Caco-2 (cell line): ENCODE results near the gene ADCY1. TPM values are rescaled to one million over a fixed set of nuclear protein-coding genes. Genes with fewer than 3 reads are reported as not detected.

Experiments
- BruUV-seq: library from RNA; stranded (reverse); fragments of 400-500 nt; replicated peaks from 2 replicates; lab custom pipeline; 2021; lab: Mats Ljungman, UMichigan
- CTCF ChIA-PET: fragments of 300-600 bp; sonication (Branson Sonifier 250); formaldehyde crosslinking; loops from one replicate; lab custom pipeline; 2022; ENCODE audit warnings: antibody characterized with exemption; lab: Charles Lee
- POLR2A ChIA-PET: fragments of 300-600 bp; sonication (Branson Sonifier 250); formaldehyde crosslinking; loops from one replicate; lab custom pipeline; 2022; ENCODE audit warnings: antibody characterized with exemption; lab: Charles Lee
- DNase-seq, 2 experiments: peaks; one replicate each; pipeline versions ENCODE4 v3.0.0 to v3.0.0-alpha.2; 2020 to 2022
- H3K27me3 ChIP-seq: replicated peaks from 2 replicates; pipeline ENCODE4 v1.6.0; 2011; ENCODE audit warnings: low read length; ENCODE audit not compliant: control insufficient read depth, insufficient read depth
- H3K36me3 ChIP-seq: 2 replicates; pipeline ENCODE4 v1.5.1; 2011; ENCODE audit warnings: low read length; ENCODE audit not compliant: control insufficient read depth, insufficient read depth
- H3K4me1 ChIP-seq: fragments of 250-450 bp; sonication (Bioruptor Pico); 2 replicates; pipeline ENCODE4 v1.5.1; 2020; ENCODE audit warnings: mild to moderate bottlenecking
- H3K4me3 ChIP-seq: 2 replicates; pipeline ENCODE4 v1.5.1; 2011; ENCODE audit warnings: low read depth, mild to moderate bottlenecking, control low read depth, low read length
- H3K9me3 ChIP-seq: fragments of 250-450 bp; sonication (Bioruptor Pico); 2 replicates; pipeline ENCODE4 v1.5.1; 2020; ENCODE audit warnings: mild to moderate bottlenecking, moderate library complexity
- H3K27ac Mint-ChIP-seq: one replicate; pipeline ENCODE4 v1.8.0; 2022; ENCODE audit warnings: mixed read lengths; ENCODE audit not compliant: unreplicated experiment
- H3K27me3 Mint-ChIP-seq: one replicate; pipeline ENCODE4 v1.8.0; 2022; ENCODE audit warnings: mixed read lengths; ENCODE audit not compliant: insufficient read depth, unreplicated experiment
- H3K36me3 Mint-ChIP-seq: one replicate; pipeline ENCODE4 v1.8.0; 2022; ENCODE audit warnings: mild to moderate bottlenecking, mixed read lengths; ENCODE audit not compliant: insufficient read depth, unreplicated experiment
- H3K4me1 Mint-ChIP-seq: one replicate; pipeline ENCODE4 v1.8.0; 2022; ENCODE audit warnings: low read depth, mixed read lengths; ENCODE audit not compliant: unreplicated experiment
- H3K4me3 Mint-ChIP-seq: one replicate; pipeline ENCODE4 v1.8.0; 2022; ENCODE audit warnings: mild to moderate bottlenecking, moderate library complexity, mixed read lengths; ENCODE audit not compliant: unreplicated experiment
- H3K9me3 Mint-ChIP-seq: one replicate; pipeline ENCODE4 v1.8.0; 2022; ENCODE audit warnings: mixed read lengths; ENCODE audit not compliant: unreplicated experiment
- intact Hi-C: fragments of 100-400 bp; cut with micrococcal nuclease; formaldehyde crosslinking; loops from one replicate; pipeline ENCODE4 v1.10.0; 2022; ENCODE audit not compliant: unreplicated experiment
- total RNA-seq: library from RNA; stranded (reverse); gene quantifications from 2 replicates; pipeline ENCODE4 v1.2.3, GENCODE V29; 2022
- TF ChIP-seq, protein P1 (sequence below), 2 experiments: fragments of 200-600 bp in 1 of 2; IDR thresholded peaks; 1 replicate in 1 of 2; 2 replicates in 1 of 2; pipeline versions ENCODE4 v1.5.1 to v1.8.0; 2011 to 2022; ENCODE audit warnings: antibody characterized with exemption in 1 of 2, control low read depth in 1 of 2, inconsistent platforms in 1 of 2, low read depth in 1 of 2, low read length in 1 of 2, mild to moderate bottlenecking in 1 of 2, moderate library complexity in 1 of 2; ENCODE audit not compliant: insufficient read depth in 1 of 2, severe bottlenecking in 1 of 2, unreplicated experiment in 1 of 2

Gene ADCY1
- total RNA-seq, 1 experiment from 2014 or later = 2.9 TPM

DNA sequence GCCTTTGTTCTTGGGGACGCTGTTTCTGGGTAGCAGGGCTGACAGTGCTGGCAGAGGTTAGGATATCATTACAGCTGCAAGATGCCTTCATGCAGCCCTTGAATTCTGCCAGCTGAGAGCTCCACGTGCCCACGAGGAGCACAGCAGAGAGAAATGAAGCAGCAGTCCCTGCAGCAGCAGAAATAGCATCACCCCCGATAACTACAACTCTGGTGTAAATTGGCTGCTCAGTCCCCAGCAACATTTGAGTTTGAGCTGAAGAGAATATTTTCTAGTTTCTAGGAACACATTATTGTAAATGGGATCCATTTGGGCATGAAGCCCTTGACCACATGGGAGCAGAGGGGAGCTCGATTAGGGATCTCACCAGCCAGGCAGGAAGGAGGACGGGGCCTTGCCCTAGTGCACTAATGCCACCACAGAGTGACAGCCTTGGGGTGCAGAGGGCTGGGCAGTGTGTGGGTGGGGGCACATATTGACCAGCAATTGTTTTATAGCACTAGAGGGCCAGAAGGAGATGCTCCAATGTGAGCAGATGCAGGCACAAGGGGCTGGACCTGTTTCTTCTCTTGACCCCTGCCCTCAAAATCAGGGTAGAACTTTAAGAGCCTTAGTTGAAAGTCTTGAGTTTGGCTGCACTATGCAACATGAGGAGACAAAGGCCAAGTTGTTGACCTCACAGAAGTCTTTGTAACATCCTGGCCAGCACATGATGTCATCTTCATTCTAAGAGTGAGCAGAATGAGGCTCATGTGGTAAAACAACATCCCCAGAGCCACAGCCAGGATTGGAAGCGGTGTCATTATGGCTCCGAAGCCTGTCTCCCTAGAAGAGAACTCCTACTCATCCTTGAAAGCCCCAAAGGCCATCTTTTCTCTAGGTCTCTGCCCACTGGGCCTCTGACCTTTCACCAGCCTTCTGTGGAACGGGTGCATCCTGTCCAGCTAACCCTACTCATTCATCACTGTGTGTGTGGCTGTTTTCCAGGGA lies 52.6 kb downstream of the ADCY1 start:
- Mint-ChIP-seq H3K27me3 (no peaks in the 10 kb centered on the region), H3K36me3 (no peaks in the 10 kb centered on the region), H3K27ac (no peak overlapping the region), H3K4me3 (no peak overlapping the region), H3K4me1 (peaks cover 18% of the 10 kb centered on the region), H3K9me3 (no peaks in the 10 kb centered on the region)
- BruUV-seq = no TSS peak
- ChIA-PET CTCF (no interaction called here), POLR2A (no interaction called here)
- no peaks in the 10 kb centered on the region for H3K36me3 ChIP-seq
- no peak overlapping the region for H3K4me3 ChIP-seq
- 0 out of 2 replicates have a peak, but pooled peaks cover 7% of the 10 kb centered on the region for H3K4me1 ChIP-seq
- H3K9me3 ChIP-seq = no peaks in the 10 kb centered on the region
- TF ChIP-seq, protein P1, sequence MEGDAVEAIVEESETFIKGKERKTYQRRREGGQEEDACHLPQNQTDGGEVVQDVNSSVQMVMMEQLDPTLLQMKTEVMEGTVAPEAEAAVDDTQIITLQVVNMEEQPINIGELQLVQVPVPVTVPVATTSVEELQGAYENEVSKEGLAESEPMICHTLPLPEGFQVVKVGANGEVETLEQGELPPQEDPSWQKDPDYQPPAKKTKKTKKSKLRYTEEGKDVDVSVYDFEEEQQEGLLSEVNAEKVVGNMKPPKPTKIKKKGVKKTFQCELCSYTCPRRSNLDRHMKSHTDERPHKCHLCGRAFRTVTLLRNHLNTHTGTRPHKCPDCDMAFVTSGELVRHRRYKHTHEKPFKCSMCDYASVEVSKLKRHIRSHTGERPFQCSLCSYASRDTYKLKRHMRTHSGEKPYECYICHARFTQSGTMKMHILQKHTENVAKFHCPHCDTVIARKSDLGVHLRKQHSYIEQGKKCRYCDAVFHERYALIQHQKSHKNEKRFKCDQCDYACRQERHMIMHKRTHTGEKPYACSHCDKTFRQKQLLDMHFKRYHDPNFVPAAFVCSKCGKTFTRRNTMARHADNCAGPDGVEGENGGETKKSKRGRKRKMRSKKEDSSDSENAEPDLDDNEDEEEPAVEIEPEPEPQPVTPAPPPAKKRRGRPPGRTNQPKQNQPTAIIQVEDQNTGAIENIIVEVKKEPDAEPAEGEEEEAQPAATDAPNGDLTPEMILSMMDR (IDR thresholded peaks at IDR 0.05; ENCODE audit: insufficient read depth in 1 of 2, low read depth in 1 of 2, low read length in 1 of 2, severe bottlenecking in 1 of 2, unreplicated experiment in 1 of 2) = no peak
- DNase-seq = no peak
- intact Hi-C loops = no loop called here
- H3K27me3 ChIP-seq = no peaks in the 10 kb centered on the region

DNA sequence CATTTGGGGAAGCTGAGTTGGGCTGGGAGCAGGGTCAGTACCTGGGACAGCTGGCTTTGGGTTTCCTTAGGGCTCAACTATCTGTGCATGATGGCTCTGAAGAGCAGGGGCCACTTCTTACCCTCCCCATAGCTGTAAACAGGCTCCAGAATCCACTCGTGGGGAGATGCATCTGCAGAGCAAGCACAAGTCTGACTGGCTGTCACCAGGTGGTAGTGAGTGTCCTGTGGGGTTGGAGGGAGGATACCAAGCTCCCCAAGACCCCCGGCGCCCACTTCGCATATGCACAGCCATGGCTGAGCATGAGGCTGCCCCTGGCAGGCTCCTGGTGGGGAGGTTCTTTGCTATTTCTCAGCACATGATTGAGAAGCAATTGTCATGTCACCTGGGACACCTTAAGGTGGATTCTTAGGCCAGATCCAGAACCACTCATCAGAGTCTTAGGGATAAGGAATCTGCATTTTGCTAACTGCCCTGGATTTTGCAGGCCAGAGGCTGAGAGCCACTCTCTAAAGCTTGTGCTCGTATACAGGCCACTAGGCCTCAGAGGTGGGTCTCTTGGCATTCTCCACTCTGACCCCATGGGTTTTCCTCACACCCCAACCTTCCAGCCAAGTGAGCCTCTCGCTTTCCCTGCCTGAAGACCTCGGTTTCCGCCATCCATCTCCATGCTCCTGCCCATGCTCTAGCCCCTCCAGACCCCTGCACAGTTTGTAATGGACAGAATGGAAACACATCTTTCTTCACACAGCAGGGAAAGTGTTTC lies 53.7 kb downstream of the ADCY1 start:
- no peaks in the 10 kb centered on the region for H3K27me3 Mint-ChIP-seq
- H3K4me3 Mint-ChIP-seq = no peak overlapping the region
- intact Hi-C loops = no loop called here
- Histone ChIP-seq H3K9me3 (no peaks in the 10 kb centered on the region), H3K4me3 (no peak overlapping the region), H3K36me3 (no peaks in the 10 kb centered on the region), H3K4me1 (0 out of 2 replicates have a peak, but pooled peaks cover 7% of the 10 kb centered on the region), H3K27me3 (no peaks in the 10 kb centered on the region)
- H3K27ac Mint-ChIP-seq = no peak overlapping the region
- CTCF ChIA-PET = no interaction called here
- H3K9me3 Mint-ChIP-seq = no peaks in the 10 kb centered on the region
- H3K36me3 Mint-ChIP-seq = no peaks in the 10 kb centered on the region
- DNase-seq = no peak
- peaks cover 18% of the 10 kb centered on the region for H3K4me1 Mint-ChIP-seq
- POLR2A ChIA-PET = no interaction called here
- TF ChIP-seq, protein P1 (IDR thresholded peaks at IDR 0.05; ENCODE audit: insufficient read depth in 1 of 2, low read depth in 1 of 2, low read length in 1 of 2, severe bottlenecking in 1 of 2, unreplicated experiment in 1 of 2) = no peak
- BruUV-seq = no TSS peak

DNA sequence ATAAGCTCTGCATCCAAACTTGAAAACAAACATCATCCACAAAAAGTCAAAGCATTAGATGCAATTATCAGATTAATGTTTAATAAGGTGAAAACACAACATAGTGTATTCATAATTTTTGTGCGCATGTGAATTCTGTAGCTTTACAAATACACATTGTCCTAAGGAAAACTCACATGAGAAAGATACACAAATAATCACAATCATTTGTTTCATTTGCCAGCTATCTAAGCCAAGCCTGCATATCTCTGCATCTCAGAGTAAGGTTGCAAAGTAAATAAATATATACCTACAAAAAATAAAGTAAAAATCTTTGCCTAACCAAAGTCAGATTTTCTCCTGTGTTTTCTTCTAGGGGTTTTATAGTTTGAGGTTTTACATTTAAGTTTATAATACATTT lies 57.4 kb downstream of the ADCY1 start:
- Mint-ChIP-seq H3K9me3 (no peaks in the 10 kb centered on the region), H3K27me3 (no peaks in the 10 kb centered on the region), H3K27ac (no peak overlapping the region), H3K36me3 (no peaks in the 10 kb centered on the region), H3K4me3 (no peak overlapping the region), H3K4me1 (no peaks in the 10 kb centered on the region)
- H3K4me3 ChIP-seq = no peak overlapping the region
- ChIA-PET POLR2A (no interaction called here), CTCF (no interaction called here)
- TF ChIP-seq, protein P1 (IDR thresholded peaks at IDR 0.05; ENCODE audit: insufficient read depth in 1 of 2, low read depth in 1 of 2, low read length in 1 of 2, severe bottlenecking in 1 of 2, unreplicated experiment in 1 of 2) = no peak
- H3K4me1 ChIP-seq = no peaks in the 10 kb centered on the region
- H3K36me3 ChIP-seq = no peaks in the 10 kb centered on the region
- intact Hi-C loops = no loop called here
- H3K27me3 ChIP-seq = no peaks in the 10 kb centered on the region
- no TSS peak for BruUV-seq
- no peaks in the 10 kb centered on the region for H3K9me3 ChIP-seq
- no peak for DNase-seq
